ENCODE measurements around the gene PEX6. TPM values are rescaled to one million over a fixed set of nuclear protein-coding genes. Genes with fewer than 3 reads are reported as not detected.

The PEX6 gene
- total and polyA plus RNA-seq, 4 experiments from 2014 or later = 14.5 to 40.5 (median 26.7) TPM

DNA sequence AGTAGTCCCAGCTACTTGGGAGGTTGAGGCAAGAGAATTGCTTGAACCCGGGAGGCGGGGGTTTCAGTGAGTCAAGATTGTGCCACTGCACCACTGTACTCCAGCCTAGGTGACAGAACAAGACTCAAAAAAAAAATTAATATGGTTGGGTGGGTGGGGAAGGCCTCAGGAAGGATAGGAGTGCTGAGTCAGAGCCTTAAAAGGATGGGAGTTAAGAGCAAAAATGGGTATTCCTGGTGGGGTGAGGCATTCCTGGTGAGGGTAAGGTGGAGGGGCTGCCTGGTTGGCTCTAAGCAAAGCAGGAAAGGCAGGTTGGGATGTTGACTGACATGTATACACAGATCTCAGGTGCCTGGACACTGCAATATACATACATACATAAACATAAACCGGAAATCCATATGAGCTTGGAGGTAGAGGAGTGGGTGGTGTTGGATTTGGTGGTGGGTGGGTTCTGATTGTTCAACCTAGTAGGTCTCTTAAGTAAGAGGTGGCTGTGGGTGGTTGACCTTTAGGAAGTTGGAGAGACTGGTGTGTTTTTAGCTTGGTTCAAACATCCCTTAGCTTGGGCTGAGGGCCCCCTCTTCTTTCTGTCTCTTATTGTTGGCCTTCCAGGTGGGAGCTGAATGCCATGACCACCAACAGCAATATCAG, 41.2 kb upstream of the PEX6 start:
- no peak overlapping the region for H3K27ac ChIP-seq (ENCODE audit: low read depth, low read length)
- ChIA-PET POLR2A (ENCODE audit: partially characterized antibody) (interaction anchor here (0.8 to 4.6 kb wide), 6 partner anchors 23 to 41 kb away, joined by 3 to 40 read pairs (median 12); partner anchors contain the start of genes CUL7, KLC4, MRPL2 and PEX6), CTCF (ENCODE audit: partially characterized antibody) (interaction anchor here (1.0 to 1.4 kb wide), 3 partner anchors 17 to 124 kb away, joined by 3 to 6 read pairs (median 3); partner anchors contain the start of gene CUL7)
- H3K4me3 ChIP-seq (ENCODE audit: low read length in 2 of 2) = no peak overlapping the region
- Mint-ChIP-seq H3K27ac (peak overlapping the region; percentile 16 to 83 (median 55)), H3K4me1 (peaks cover 17 to 66% (median 38%) of the 10 kb centered on the region in 4 donors), H3K27me3 (no peaks in the 10 kb centered on the region), H3K36me3 (peaks cover 30 to 42% of the 10 kb centered on the region in 2 donors), H3K9me3 (peaks cover 0 to 1% (median 0%) of the 10 kb centered on the region in 8 donors), H3K4me3 (peak overlapping the region; percentile 58 to 98 (median 76))
- H3K9me3 ChIP-seq (ENCODE audit: control insufficient read depth in 1 of 2, low read length in 2 of 2) = no peaks in the 10 kb centered on the region
- no peak for DNase-seq
- intact Hi-C loops (cut with micrococcal nuclease) = no loop called here
- peaks cover 54% of the 10 kb centered on the region for H3K4me1 ChIP-seq (ENCODE audit: insufficient read depth, low read length)
- H3K27me3 ChIP-seq (ENCODE audit: insufficient read depth, low read length) = no peaks in the 10 kb centered on the region
- H3K36me3 ChIP-seq (ENCODE audit: insufficient read depth, low read length) = peaks cover 24% of the 10 kb centered on the region

DNA sequence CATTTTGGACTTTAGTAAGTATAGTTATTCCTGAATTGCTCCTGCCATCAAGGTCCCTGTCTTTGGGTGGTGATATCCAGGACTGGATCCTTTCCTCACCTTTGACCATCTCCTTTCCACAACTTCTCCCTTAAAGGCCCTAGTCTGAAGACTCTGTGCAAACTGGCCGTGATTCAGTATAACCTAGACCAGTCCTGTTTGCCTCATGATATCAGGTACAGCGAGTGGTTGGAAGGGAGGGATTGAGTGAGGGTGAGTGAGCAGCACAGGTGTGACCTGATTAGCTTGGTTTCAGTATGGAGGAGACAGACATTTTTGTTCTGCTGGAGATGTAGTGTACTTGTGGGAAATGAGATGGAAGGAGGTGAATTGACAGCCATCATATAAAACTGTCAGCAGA, 40.2 kb upstream of the PEX6 start:
- no peak overlapping the region for H3K27ac ChIP-seq (ENCODE audit: low read depth, low read length)
- intact Hi-C loops (cut with micrococcal nuclease) = no loop called here
- H3K4me1 ChIP-seq (ENCODE audit: insufficient read depth, low read length) = peaks cover 58% of the 10 kb centered on the region
- ChIA-PET CTCF (ENCODE audit: partially characterized antibody) (no interaction called here), POLR2A (ENCODE audit: partially characterized antibody) (interaction anchor here (0.5 to 1.0 kb wide), 2 partner anchors 35 to 44 kb away, joined by 3 read pairs; partner anchors contain the start of gene CUL7)
- Mint-ChIP-seq H3K4me1 (peaks cover 20 to 67% (median 41%) of the 10 kb centered on the region in 4 donors), H3K9me3 (peaks cover 0 to 4% (median 0%) of the 10 kb centered on the region in 8 donors), H3K4me3 (peak overlapping the region in 5 of 8 donors; percentile 20 to 78 (median 63)), H3K36me3 (peaks cover 21 to 32% of the 10 kb centered on the region in 2 donors), H3K27me3 (no peaks in the 10 kb centered on the region), H3K27ac (peak overlapping the region in 4 of 7 donors; percentile 13 to 89 (median 56))
- peaks cover 14% of the 10 kb centered on the region for H3K36me3 ChIP-seq (ENCODE audit: insufficient read depth, low read length)
- H3K4me3 ChIP-seq (ENCODE audit: low read length in 2 of 2) = no peak overlapping the region
- H3K9me3 ChIP-seq (ENCODE audit: control insufficient read depth in 1 of 2, low read length in 2 of 2) = no peaks in the 10 kb centered on the region
- DNase-seq = no peak
- no peaks in the 10 kb centered on the region for H3K27me3 ChIP-seq (ENCODE audit: insufficient read depth, low read length)

DNA sequence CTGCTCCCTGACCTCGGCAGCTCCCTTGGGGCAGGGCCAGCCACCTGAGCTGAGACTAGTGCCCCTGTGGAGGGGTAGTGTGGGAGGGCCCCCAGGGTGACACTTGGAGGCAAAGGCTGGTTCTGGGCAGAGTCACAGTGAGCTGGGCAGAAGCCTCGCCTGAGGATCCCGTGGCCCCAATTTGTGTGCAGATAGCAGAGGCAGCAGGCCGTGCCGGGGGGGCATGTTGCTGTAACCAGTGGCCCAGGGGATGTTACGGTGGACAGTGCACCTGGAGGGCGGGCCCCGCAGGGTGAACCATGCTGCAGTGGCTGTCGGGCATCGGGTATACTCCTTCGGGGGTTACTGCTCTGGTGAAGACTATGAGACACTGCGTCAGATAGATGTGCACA, 38.0 kb upstream of the PEX6 start:
- H3K9me3 ChIP-seq (ENCODE audit: control insufficient read depth in 1 of 2, low read length in 2 of 2) = no peaks in the 10 kb centered on the region
- no peaks in the 10 kb centered on the region for H3K27me3 Mint-ChIP-seq
- H3K4me3 ChIP-seq (ENCODE audit: low read length in 2 of 2) = no peak overlapping the region
- no peak overlapping the region for H3K4me3 Mint-ChIP-seq
- H3K4me1 Mint-ChIP-seq = peaks cover 38 to 81% (median 55%) of the 10 kb centered on the region in 4 donors
- no peak for DNase-seq
- H3K9me3 Mint-ChIP-seq = peaks cover 0 to 4% (median 0%) of the 10 kb centered on the region in 8 donors
- intact Hi-C loops (cut with micrococcal nuclease) = no loop called here
- no peaks in the 10 kb centered on the region for H3K27me3 ChIP-seq (ENCODE audit: insufficient read depth, low read length)
- ChIA-PET POLR2A (ENCODE audit: partially characterized antibody) (interaction anchor here (0.8 to 5.5 kb wide), 5 partner anchors 33 to 87 kb away, joined by 3 to 73 read pairs (median 6); partner anchors contain the start of genes CNPY3, CUL7, KLC4 and MRPL2), CTCF (ENCODE audit: partially characterized antibody) (interaction anchor here (1.1 kb wide), 1 partner anchor 37 kb away, joined by 3 read pairs; the partner anchor contains the start of gene CUL7)
- H3K36me3 ChIP-seq (ENCODE audit: insufficient read depth, low read length) = peaks cover 13% of the 10 kb centered on the region
- peak overlapping the region; percentile 32 for H3K27ac ChIP-seq (ENCODE audit: low read depth, low read length)
- H3K27ac Mint-ChIP-seq = no peak overlapping the region
- peaks cover 57% of the 10 kb centered on the region for H3K4me1 ChIP-seq (ENCODE audit: insufficient read depth, low read length)
- H3K36me3 Mint-ChIP-seq = peaks cover 19 to 48% of the 10 kb centered on the region in 2 donors

DNA sequence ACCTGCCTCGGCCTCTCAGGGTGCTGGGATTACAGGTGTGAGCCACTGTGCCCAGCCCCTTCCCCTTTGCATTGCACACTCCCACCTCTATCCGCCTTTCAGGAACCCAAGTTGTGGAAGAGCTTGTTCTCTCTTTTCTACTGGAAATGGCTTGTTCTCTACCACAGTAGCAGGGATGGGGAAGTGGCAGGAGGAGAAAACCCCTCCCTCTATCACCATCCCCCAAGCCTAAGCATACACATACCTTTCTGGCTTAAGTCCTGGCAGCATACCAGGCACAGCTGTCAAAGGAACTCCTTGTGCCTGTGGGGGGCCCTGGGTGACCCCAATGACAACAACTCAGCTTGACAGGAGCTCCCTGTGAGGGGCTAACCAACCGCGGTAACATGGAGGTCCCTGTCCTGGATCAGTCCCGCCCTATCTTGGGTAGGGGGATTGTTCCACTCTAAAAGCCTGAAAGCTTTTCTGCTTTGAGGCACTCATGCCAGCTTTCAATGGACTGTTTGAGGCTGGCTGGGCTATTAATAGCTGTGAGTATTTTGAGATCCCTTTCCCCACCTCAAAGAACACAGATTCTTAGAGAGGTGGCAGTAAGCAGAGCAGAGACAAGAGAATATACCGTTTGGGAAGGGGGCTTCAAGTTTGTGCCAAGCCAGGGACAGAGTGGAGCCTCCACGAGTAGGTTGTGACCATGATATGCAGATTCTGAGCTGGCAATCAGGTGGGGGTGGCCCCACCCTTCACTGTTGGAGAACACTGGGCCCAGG, 37.4 kb upstream of the PEX6 start:
- peak overlapping the region; percentile 32 for H3K27ac ChIP-seq (ENCODE audit: low read depth, low read length)
- Mint-ChIP-seq H3K27ac (peak overlapping the region in 5 of 7 donors; percentile 30 to 92 (median 37)), H3K4me3 (peak overlapping the region in 6 of 8 donors; percentile 13 to 60 (median 52)), H3K27me3 (no peaks in the 10 kb centered on the region), H3K4me1 (peaks cover 41 to 80% (median 57%) of the 10 kb centered on the region in 4 donors), H3K36me3 (peaks cover 19 to 50% of the 10 kb centered on the region in 2 donors), H3K9me3 (peaks cover 0 to 4% (median 0%) of the 10 kb centered on the region in 8 donors)
- H3K36me3 ChIP-seq (ENCODE audit: insufficient read depth, low read length) = peaks cover 18% of the 10 kb centered on the region
- H3K9me3 ChIP-seq (ENCODE audit: control insufficient read depth in 1 of 2, low read length in 2 of 2) = no peaks in the 10 kb centered on the region
- ChIA-PET CTCF (ENCODE audit: partially characterized antibody) (interaction anchor here (1.1 kb wide), 1 partner anchor 38 kb away, joined by 3 read pairs; the partner anchor contains the start of gene CUL7), POLR2A (ENCODE audit: partially characterized antibody) (interaction anchor here (0.8 to 5.5 kb wide), 5 partner anchors 33 to 87 kb away, joined by 3 to 73 read pairs (median 6); partner anchors contain the start of genes CNPY3, CUL7, KLC4 and MRPL2)
- peaks cover 62% of the 10 kb centered on the region for H3K4me1 ChIP-seq (ENCODE audit: insufficient read depth, low read length)
- no peak for DNase-seq
- intact Hi-C loops (cut with micrococcal nuclease) = no loop called here
- H3K4me3 ChIP-seq (ENCODE audit: low read length in 2 of 2) = no peak overlapping the region
- H3K27me3 ChIP-seq (ENCODE audit: insufficient read depth, low read length) = no peaks in the 10 kb centered on the region

DNA sequence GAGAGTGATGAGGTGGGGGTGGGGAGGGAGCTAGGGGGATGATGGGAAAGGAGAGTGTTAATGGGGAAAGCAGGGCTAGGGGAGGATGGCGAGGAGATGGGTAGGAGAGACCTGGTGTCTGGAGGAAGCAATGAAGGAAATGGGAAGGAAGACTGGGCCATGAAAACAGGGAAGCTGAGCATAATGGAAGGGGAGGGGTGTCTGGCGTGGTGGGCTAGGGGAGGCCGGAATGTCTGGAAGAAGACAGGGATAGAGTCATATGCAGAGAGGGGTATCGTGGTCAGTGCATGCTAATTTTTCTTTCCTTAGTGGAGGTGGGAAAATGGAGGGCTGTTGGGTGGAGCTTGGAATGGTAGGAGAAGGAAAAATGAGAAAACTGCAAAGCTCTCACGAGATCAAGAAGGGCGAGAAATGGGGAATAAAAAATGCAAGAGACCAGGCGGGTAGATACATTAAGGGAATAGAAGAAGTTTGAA, 35.5 kb upstream of the PEX6 start:
- POLR2A ChIA-PET (ENCODE audit: partially characterized antibody) = interaction anchor here (0.6 to 5.5 kb wide), 29 partner anchors 8 to 726 kb away, joined by 3 to 73 read pairs (median 4); partner anchors contain the start of genes ABCC10, BICRAL, CNPY3 and CUL7
- Mint-ChIP-seq H3K27me3 (no peaks in the 10 kb centered on the region), H3K4me3 (peak overlapping the region; percentile 91 to 97 (median 94)), H3K4me1 (peaks cover 39 to 75% (median 57%) of the 10 kb centered on the region in 4 donors), H3K27ac (peak overlapping the region; percentile 75 to 98 (median 94)), H3K36me3 (peaks cover 19 to 61% of the 10 kb centered on the region in 2 donors), H3K9me3 (peaks cover 0 to 6% (median 0%) of the 10 kb centered on the region in 8 donors)
- Histone ChIP-seq H3K36me3 (ENCODE audit: insufficient read depth, low read length) (peaks cover 35% of the 10 kb centered on the region), H3K9me3 (ENCODE audit: control insufficient read depth in 1 of 2, low read length in 2 of 2) (no peaks in the 10 kb centered on the region), H3K27ac (ENCODE audit: low read depth, low read length) (peak overlapping the region; percentile 48), H3K27me3 (ENCODE audit: insufficient read depth, low read length) (no peaks in the 10 kb centered on the region), H3K4me3 (ENCODE audit: low read length in 2 of 2) (peak overlapping the region; percentile 37 to 75), H3K4me1 (ENCODE audit: insufficient read depth, low read length) (peaks cover 54% of the 10 kb centered on the region)
- intact Hi-C loops (cut with micrococcal nuclease) = loop anchor here (1.0 to 5.0 kb wide), 8 partner anchors 30 to 451 kb away; partner anchors contain the start of genes CNPY3, CUL7, KLC4 and MRPL2
- CTCF ChIA-PET (ENCODE audit: partially characterized antibody) = interaction anchor here (0.7 to 2.1 kb wide), 7 partner anchors 10 to 129 kb away, joined by 3 to 7 read pairs (median 3); partner anchors contain the start of genes CNPY3, CUL7, KLC4 and MRPL2
- no peak for DNase-seq

DNA sequence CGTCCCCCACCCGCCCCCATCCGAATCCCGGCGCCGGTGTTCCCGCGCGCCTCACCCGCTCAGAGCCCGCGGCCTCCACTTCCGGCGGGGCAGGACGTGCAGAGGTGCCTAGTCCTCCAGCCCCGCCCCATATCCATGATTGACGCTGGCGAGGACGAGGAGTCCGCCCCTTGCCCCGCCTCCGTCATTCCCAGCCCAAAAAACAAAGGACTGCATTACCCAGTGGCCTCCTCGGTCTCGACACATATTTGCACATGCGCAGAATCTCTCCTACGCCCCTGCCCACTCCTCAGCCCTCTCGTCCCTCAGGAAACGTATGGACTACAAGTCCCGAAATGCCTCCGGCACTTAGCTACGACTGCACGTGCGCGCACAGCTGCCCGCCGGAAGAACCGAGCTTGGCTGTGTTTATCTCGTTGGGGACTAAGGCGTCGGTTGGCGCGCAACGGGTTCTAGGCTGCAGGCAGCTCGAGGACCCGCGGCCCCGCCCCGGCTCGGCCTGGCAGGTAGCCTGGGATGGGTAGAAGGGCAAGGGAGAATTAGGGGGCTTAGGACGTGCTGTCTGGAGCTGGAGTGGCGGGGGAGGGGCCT, 35.0 kb upstream of the PEX6 start, which contains the start of the genes KLHDC3 and MEA1:
TSS of gene KLHDC3 (plus strand) at position 407 of the 591 bp plus-strand sequence. CDS start 2,944 bp downstream, outside the sequence.
TSS of gene MEA1 (minus strand) at position 104 of the 591 bp plus-strand sequence. CDS start 133 bp downstream, outside the sequence.
- ChIA-PET POLR2A (ENCODE audit: partially characterized antibody) (interaction anchor here (0.6 to 5.5 kb wide), 31 partner anchors 8 to 725 kb away, joined by 3 to 73 read pairs (median 4); partner anchors contain the start of genes ABCC10, BICRAL, CNPY3 and CUL7), CTCF (ENCODE audit: partially characterized antibody) (interaction anchor here (0.7 to 2.1 kb wide), 7 partner anchors 10 to 130 kb away, joined by 3 to 7 read pairs (median 3); partner anchors contain the start of genes CNPY3, CUL7, KLC4 and MRPL2)
- Mint-ChIP-seq H3K27ac (peak within 1 kb of the TSS; percentile 75 to 98 (median 94)), H3K27me3 (no peaks in the 10 kb centered on the region), H3K9me3 (peaks cover 0 to 6% (median 0%) of the 10 kb centered on the region in 8 donors), H3K4me1 (peaks cover 39 to 71% (median 56%) of the 10 kb centered on the region in 4 donors), H3K36me3 (peaks cover 19 to 61% of the 10 kb centered on the region in 2 donors), H3K4me3 (peak within 1 kb of the TSS; percentile 91 to 97 (median 94))
- peak within 1 kb of the TSS; percentile 75 to 84 for H3K4me3 ChIP-seq (ENCODE audit: low read length in 2 of 2)
- intact Hi-C loops (cut with micrococcal nuclease) = loop anchor here (1.0 to 5.0 kb wide), 10 partner anchors 7 to 451 kb away; partner anchors contain the start of genes CNPY3, CUL7, KLC4 and MRPL2
- H3K9me3 ChIP-seq (ENCODE audit: control insufficient read depth in 1 of 2, low read length in 2 of 2) = no peaks in the 10 kb centered on the region
- peaks cover 37% of the 10 kb centered on the region for H3K36me3 ChIP-seq (ENCODE audit: insufficient read depth, low read length)
- H3K27ac ChIP-seq (ENCODE audit: low read depth, low read length) = peak within 1 kb of the TSS; percentile 71
- H3K27me3 ChIP-seq (ENCODE audit: insufficient read depth, low read length) = no peaks in the 10 kb centered on the region
- peak; percentile 98 to 100 (median 100) for DNase-seq
- H3K4me1 ChIP-seq (ENCODE audit: insufficient read depth, low read length) = peaks cover 54% of the 10 kb centered on the region

Measured in CD4-positive, alpha-beta memory T cell (primary cell).